Anterior cingulate cortex (tissue), 58 donors: Measurements from ENCODE around the gene CREBRF.
"Not testable (repeated sequence)": the region's sequence is repeated elsewhere in the genome, so short reads cannot be mapped to it uniquely, and the experiment has no call there.

Experiments
- DNase-seq, 58 donors: peaks; one replicate each; lab custom pipeline; 2025; lab: John Stamatoyannopoulos, UW

Gene CREBRF

GRCh38 chr5:173075970-173076369, 19.8 kb downstream of the CREBRF start:
- DNase-seq: no peak

- DNase-seq: not testable (repeated sequence)
Observed at GRCh38 chr5:173076471-173076870, 20.3 kb downstream of the CREBRF start.

GRCh38 chr5:173078878-173079277, 22.7 kb downstream of the CREBRF start:
- DNase-seq: no peak

- no peak for DNase-seq
Observed at GRCh38 chr5:173089581-173089980, 33.4 kb downstream of the CREBRF start.

GRCh38 chr5:173090639-173091038, 34.5 kb downstream of the CREBRF start:
- no peak for DNase-seq

- DNase-seq: no peak
Observed at GRCh38 chr5:173091981-173092380, 35.8 kb downstream of the CREBRF start.

GRCh38 chr5:173093606-173094005, 37.5 kb downstream of the CREBRF start:
- no peak for DNase-seq

- no peak for DNase-seq
Observed at GRCh38 chr5:173094012-173094661, 38.0 kb downstream of the CREBRF start.

- no peak for DNase-seq
Observed at GRCh38 chr5:173098787-173099186, 42.6 kb downstream of the CREBRF start.

- DNase-seq: no peak
Observed at GRCh38 chr5:173099461-173099860, 43.3 kb downstream of the CREBRF start.

GRCh38 chr5:173101245-173101644, 45.1 kb downstream of the CREBRF start:
- DNase-seq: no peak

- DNase-seq: peak in 1 of 58 donors; percentile 9
Observed at GRCh38 chr5:173103411-173103810, 47.3 kb downstream of the CREBRF start.

GRCh38 chr5:173108914-173109313, 52.8 kb downstream of the CREBRF start:
- DNase-seq: no peak

- DNase-seq: no peak
Observed at GRCh38 chr5:173114536-173114935, 58.4 kb downstream of the CREBRF start.

GRCh38 chr5:173119719-173120118, 63.6 kb downstream of the CREBRF start:
- DNase-seq: no peak

GRCh38 chr5:173123416-173123815, 67.3 kb downstream of the CREBRF start:
- no peak for DNase-seq

- DNase-seq: not testable (repeated sequence)
Observed at GRCh38 chr5:173132166-173132565, 76.0 kb downstream of the CREBRF start.

- no peak for DNase-seq
Observed at GRCh38 chr5:173138707-173139106, 82.6 kb downstream of the CREBRF start.

- DNase-seq: no peak
Observed at GRCh38 chr5:173139631-173140030, 83.5 kb downstream of the CREBRF start.

GRCh38 chr5:173140769-173141168, 84.6 kb downstream of the CREBRF start:
- no peak for DNase-seq

GRCh38 chr5:173143567-173143966, 87.4 kb downstream of the CREBRF start:
- no peak for DNase-seq

- peak in 57 of 58 donors; percentile 53 to 91 (median 83) for DNase-seq
Observed at GRCh38 chr5:173144200-173145176, 88.3 kb downstream of the CREBRF start, which contains the start of gene BNIP1. Gene BNIP1 (plus strand): TSS chr5:173144531. CDS start chr5:173144546, 15 bp downstream.
